H9 (cell line): ENCODE measurements around the gene PRDM1. TPM values are rescaled to one million over a fixed set of nuclear protein-coding genes. Genes with fewer than 3 reads are reported as not detected.

Experiments used
- DNase-seq: peaks from one replicate; pipeline ENCODE4 v3.0.0-alpha.2; 2017
- H2AFZ ChIP-seq: one replicate; pipeline ENCODE4 v1.6.1; 2013; ENCODE audit warnings: mild to moderate bottlenecking, low read length, control low read depth, moderate library complexity
- H2AK5ac ChIP-seq: 2 replicates; pipeline ENCODE4 v1.6.1; 2013; ENCODE audit warnings: low read length, control low read depth, mixed read lengths; ENCODE audit not compliant: insufficient read length
- H2BK120ac ChIP-seq: one replicate; pipeline ENCODE4 v1.6.1; 2013; ENCODE audit warnings: low read depth, mild to moderate bottlenecking, low read length, control low read depth, inconsistent platforms; ENCODE audit not compliant: poor library complexity, severe bottlenecking
- H2BK12ac ChIP-seq: 2 replicates; pipeline ENCODE4 v1.6.1; 2013; ENCODE audit warnings: low read length, control low read depth, mixed read lengths, low read depth; ENCODE audit not compliant: insufficient read length
- H2BK15ac ChIP-seq: 2 replicates; pipeline ENCODE4 v1.6.1; 2013; ENCODE audit warnings: low read depth, low read length, control low read depth
- H2BK20ac ChIP-seq: one replicate; pipeline ENCODE4 v1.6.1; 2013; ENCODE audit warnings: low read depth, mild to moderate bottlenecking, low read length, control low read depth, inconsistent platforms; ENCODE audit not compliant: poor library complexity, severe bottlenecking
- H2BK5ac ChIP-seq: 2 replicates; pipeline ENCODE4 v1.6.1; 2013; ENCODE audit warnings: low read length, control low read depth, mixed read lengths; ENCODE audit not compliant: insufficient read length
- H3K14ac ChIP-seq: 2 replicates; pipeline ENCODE4 v1.6.1; 2013; ENCODE audit warnings: low read length, control low read depth; ENCODE audit not compliant: insufficient read depth
- H3K18ac ChIP-seq: 2 replicates; pipeline ENCODE4 v1.6.1; 2013; ENCODE audit warnings: low read depth, mild to moderate bottlenecking, mixed read lengths, low read length, control low read depth; ENCODE audit not compliant: insufficient read length
- H3K23ac ChIP-seq: 2 replicates; pipeline ENCODE4 v1.6.1; 2013; ENCODE audit warnings: low read length, control low read depth, mixed read lengths, low read depth; ENCODE audit not compliant: insufficient read length
- H3K23me2 ChIP-seq: 2 replicates; pipeline ENCODE4 v1.6.1; 2013; ENCODE audit warnings: low read depth, mild to moderate bottlenecking, mixed read lengths, low read length, control low read depth; ENCODE audit not compliant: insufficient read length, poor library complexity, severe bottlenecking
- H3K27ac ChIP-seq: 2 replicates; pipeline ENCODE4 v1.5.1; 2013; ENCODE audit warnings: low read length, control low read depth, mixed read lengths, low read depth; ENCODE audit not compliant: insufficient read length
- H3K27me3 ChIP-seq: 2 replicates; pipeline ENCODE4 v1.6.1; 2013; ENCODE audit warnings: low read length, control low read depth, inconsistent platforms; ENCODE audit not compliant: insufficient read depth
- H3K4ac ChIP-seq: 2 replicates; pipeline ENCODE4 v1.6.1; 2013; ENCODE audit warnings: low read depth, mild to moderate bottlenecking, control low read depth, inconsistent platforms, low read length, moderate library complexity
- H3K4me1 ChIP-seq: 2 replicates; pipeline ENCODE4 v1.6.1; 2013; ENCODE audit warnings: low read length, control low read depth, inconsistent platforms; ENCODE audit not compliant: insufficient read depth
- H3K4me2 ChIP-seq: 2 replicates; pipeline ENCODE4 v1.6.1; 2013; ENCODE audit warnings: low read length, control low read depth, mixed read lengths; ENCODE audit not compliant: insufficient read length, insufficient read depth
- H3K56ac ChIP-seq: 2 replicates; pipeline ENCODE4 v1.6.1; 2013; ENCODE audit warnings: low read depth, mild to moderate bottlenecking, mixed read lengths, low read length, control low read depth; ENCODE audit not compliant: insufficient read length
- H3K79me1 ChIP-seq: 2 replicates; pipeline ENCODE4 v1.6.1; 2013; ENCODE audit warnings: low read depth, mild to moderate bottlenecking, moderate library complexity, low read length, control low read depth, inconsistent platforms; ENCODE audit not compliant: insufficient read depth, poor library complexity, severe bottlenecking
- H3K79me2 ChIP-seq: 2 replicates; pipeline ENCODE4 v1.6.1; 2013; ENCODE audit warnings: low read length, control low read depth, inconsistent platforms; ENCODE audit not compliant: insufficient read depth
- H3K9ac ChIP-seq: 2 replicates; pipeline ENCODE4 v1.6.1; 2013; ENCODE audit warnings: low read length, control low read depth, mixed read lengths; ENCODE audit not compliant: insufficient read length; ENCODE audit errors: extremely low read depth
- H3K9me3 ChIP-seq: one replicate; pipeline ENCODE4 v1.6.1; 2013; ENCODE audit warnings: low read depth, low read length, inconsistent platforms; ENCODE audit not compliant: control insufficient read depth
- H3T11ph ChIP-seq: one replicate; pipeline ENCODE4 v1.6.1; 2013; ENCODE audit warnings: mild to moderate bottlenecking, low read length, control low read depth, inconsistent platforms
- H4K20me1 ChIP-seq: one replicate; pipeline ENCODE4 v1.6.1; 2013; ENCODE audit not compliant: control insufficient read depth, insufficient read length, insufficient read depth
- H4K5ac ChIP-seq: 2 replicates; pipeline ENCODE4 v1.6.1; 2013; ENCODE audit warnings: low read depth, mild to moderate bottlenecking, mixed read lengths, low read length, control low read depth; ENCODE audit not compliant: insufficient read length
- H4K8ac ChIP-seq: replicated peaks from 2 replicates; pipeline ENCODE4 v1.6.1; 2013; ENCODE audit warnings: low read length, control low read depth, mixed read lengths, low read depth; ENCODE audit not compliant: insufficient read length
- H4K91ac ChIP-seq: 2 replicates; pipeline ENCODE4 v1.6.1; 2013; ENCODE audit warnings: low read depth, mild to moderate bottlenecking, moderate library complexity, mixed read lengths, low read length, control low read depth; ENCODE audit not compliant: insufficient read length
- H3K27ac Mint-ChIP-seq, 3 experiments: 2 replicates in 2 of 3; 3 replicates in 1 of 3; pipeline ENCODE4 v1.8.0; 2020 to 2021; ENCODE audit warnings: mixed read lengths in 3 of 3, mild to moderate bottlenecking in 1 of 3, moderate library complexity in 1 of 3
- H3K27me3 Mint-ChIP-seq: 2 replicates; pipeline ENCODE4 v1.8.0; 2021; ENCODE audit warnings: low read depth, mild to moderate bottlenecking, moderate library complexity, mixed read lengths
- H3K36me3 Mint-ChIP-seq, 3 experiments: 2 replicates in 2 of 3; 3 replicates in 1 of 3; pipeline ENCODE4 v1.8.0; 2020 to 2021; ENCODE audit warnings: low read depth in 3 of 3, mixed read lengths in 3 of 3; ENCODE audit not compliant: insufficient read depth in 1 of 3
- H3K4me1 Mint-ChIP-seq, 2 experiments: 2 replicates each; pipeline ENCODE4 v1.8.0; 2020; ENCODE audit warnings: mixed read lengths in 2 of 2
- H3K4me3 Mint-ChIP-seq, 2 experiments: 2 replicates in 1 of 2; 3 replicates in 1 of 2; pipeline ENCODE4 v1.8.0; 2020 to 2021; ENCODE audit warnings: mild to moderate bottlenecking in 2 of 2, mixed read lengths in 2 of 2, moderate library complexity in 1 of 2
- H3K9me3 Mint-ChIP-seq, 2 experiments: 2 replicates in 1 of 2; 3 replicates in 1 of 2; pipeline ENCODE4 v1.8.0; 2020; ENCODE audit warnings: mild to moderate bottlenecking in 2 of 2, mixed read lengths in 2 of 2, moderate library complexity in 1 of 2
- WGBS: extraction: QIAGEN DNeasy Blood & Tissue Kit; methylation state at CpG from one replicate; pipeline ENCODE4 v1.1.7; 2013; ENCODE audit warnings: missing lambda C conversion rate, low lambda C conversion rate, mixed read lengths; ENCODE audit not compliant: insufficient read length; ENCODE audit errors: extremely low coverage; 5-methylcytosine and 5-hydroxymethylcytosine counted together
- total RNA-seq: library from RNA; stranded (reverse); gene quantifications from 2 replicates; pipeline ENCODE4 v1.2.1, GENCODE V29; 2021
- TF ChIP-seq, protein P1 (sequence below): fragments of 200-600 bp; sonication (generic); conservative IDR thresholded peaks from 3 replicates; pipeline ENCODE4 v1.8.0; 2021; ENCODE audit warnings: antibody characterized with exemption, mild to moderate bottlenecking

PRDM1 gene
- total RNA-seq, 1 experiment from 2014 or later: 2.9 TPM

GRCh38 chr6:106117579-106117978 is 31.4 kb downstream of the PRDM1 start:
- no peak overlapping the region for H3K23ac ChIP-seq
- no peaks in the 10 kb centered on the region for H3K79me1 ChIP-seq
- H3K56ac ChIP-seq: no peak overlapping the region
- no peak overlapping the region for H4K91ac ChIP-seq
- TF ChIP-seq, protein P1, sequence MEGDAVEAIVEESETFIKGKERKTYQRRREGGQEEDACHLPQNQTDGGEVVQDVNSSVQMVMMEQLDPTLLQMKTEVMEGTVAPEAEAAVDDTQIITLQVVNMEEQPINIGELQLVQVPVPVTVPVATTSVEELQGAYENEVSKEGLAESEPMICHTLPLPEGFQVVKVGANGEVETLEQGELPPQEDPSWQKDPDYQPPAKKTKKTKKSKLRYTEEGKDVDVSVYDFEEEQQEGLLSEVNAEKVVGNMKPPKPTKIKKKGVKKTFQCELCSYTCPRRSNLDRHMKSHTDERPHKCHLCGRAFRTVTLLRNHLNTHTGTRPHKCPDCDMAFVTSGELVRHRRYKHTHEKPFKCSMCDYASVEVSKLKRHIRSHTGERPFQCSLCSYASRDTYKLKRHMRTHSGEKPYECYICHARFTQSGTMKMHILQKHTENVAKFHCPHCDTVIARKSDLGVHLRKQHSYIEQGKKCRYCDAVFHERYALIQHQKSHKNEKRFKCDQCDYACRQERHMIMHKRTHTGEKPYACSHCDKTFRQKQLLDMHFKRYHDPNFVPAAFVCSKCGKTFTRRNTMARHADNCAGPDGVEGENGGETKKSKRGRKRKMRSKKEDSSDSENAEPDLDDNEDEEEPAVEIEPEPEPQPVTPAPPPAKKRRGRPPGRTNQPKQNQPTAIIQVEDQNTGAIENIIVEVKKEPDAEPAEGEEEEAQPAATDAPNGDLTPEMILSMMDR: no peak
- no peak for DNase-seq
- H2BK15ac ChIP-seq: no peak overlapping the region
- no peaks in the 10 kb centered on the region for H3K23me2 ChIP-seq
- H4K5ac ChIP-seq: no peak overlapping the region
- H3K27ac Mint-ChIP-seq: no peak overlapping the region
- no peak overlapping the region for H3K18ac ChIP-seq
- no peak overlapping the region for H2AK5ac ChIP-seq
- H3K4me2 ChIP-seq: no peak overlapping the region
- no peak overlapping the region for H2BK5ac ChIP-seq
- H3K27me3 ChIP-seq: no peaks in the 10 kb centered on the region
- no peaks in the 10 kb centered on the region for H3K79me2 ChIP-seq
- peaks cover 1% of the 10 kb centered on the region; the same call in 1 of the 2 replicates for H3K27me3 Mint-ChIP-seq
- no peak overlapping the region for H3T11ph ChIP-seq
- no peak overlapping the region for H2BK12ac ChIP-seq
- H3K4me3 Mint-ChIP-seq: no peak overlapping the region
- H3K4ac ChIP-seq: no peak overlapping the region
- no peak overlapping the region for H3K14ac ChIP-seq
- peaks cover 4 to 10% of the 10 kb centered on the region in 2 experiments; a peak in 3 of 4 replicates for H3K4me1 Mint-ChIP-seq
- H3K4me1 ChIP-seq: peaks cover 4% of the 10 kb centered on the region; the same call in 1 of the 2 replicates
- H2BK20ac ChIP-seq: no peak overlapping the region
- H3K36me3 Mint-ChIP-seq: no peaks in the 10 kb centered on the region; a peak in 1 of 7 replicates
- H3K9ac ChIP-seq: no peak overlapping the region
- no peaks in the 10 kb centered on the region for H3K9me3 ChIP-seq
- no CpG with 5 or more reads among the region's 6 CpGs for WGBS
- no peaks in the 10 kb centered on the region for H3K9me3 Mint-ChIP-seq
- H4K8ac ChIP-seq: no peak overlapping the region
- no peaks in the 10 kb centered on the region for H4K20me1 ChIP-seq
- no peak overlapping the region for H2BK120ac ChIP-seq
- no peak overlapping the region for H2AFZ ChIP-seq
- no peak overlapping the region for H3K27ac ChIP-seq
